CD14-positive monocyte (primary cell): ENCODE results near the gene MYO5C. TPM values are rescaled to one million over a fixed set of nuclear protein-coding genes. Genes with fewer than 3 reads are reported as not detected.

Experiments used
- DNase-seq, 3 donors: peaks; one replicate each; pipeline ENCODE4 v3.0.0-alpha.2; 2011 to 2022
- H2AFZ ChIP-seq: 2 replicates; pipeline ENCODE4 v1.6.0; 2012; ENCODE audit warnings: mild to moderate bottlenecking, low read depth, low read length, inconsistent platforms; ENCODE audit not compliant: insufficient read depth, poor library complexity, severe bottlenecking
- H3K27ac ChIP-seq, 2 donors: 1 replicate in 1 of 2; 2 replicates in 1 of 2; pipeline ENCODE4 v1.5.1; 2012 to 2013; ENCODE audit warnings: low read length in 2 of 2, control low read depth in 1 of 2, inconsistent platforms in 1 of 2, low read depth in 1 of 2, mild to moderate bottlenecking in 1 of 2
- H3K27me3 ChIP-seq, 2 donors: one replicate each; pipeline versions ENCODE4 v1.6.0 to v1.6.1; 2011 to 2013; ENCODE audit warnings: low read length in 2 of 2; ENCODE audit not compliant: control insufficient read depth in 2 of 2, insufficient read depth in 2 of 2
- H3K36me3 ChIP-seq, 2 donors: replicated peaks in 1 of 2; 1 replicate in 1 of 2; 2 replicates in 1 of 2; pipeline versions ENCODE4 v1.5.1 to v1.6.1; 2012 to 2013; ENCODE audit warnings: low read length in 2 of 2, control low read depth in 1 of 2, inconsistent platforms in 1 of 2, mild to moderate bottlenecking in 1 of 2; ENCODE audit not compliant: insufficient read depth in 2 of 2, control insufficient read depth in 1 of 2
- H3K4me1 ChIP-seq, 2 donors: 1 replicate in 1 of 2; 2 replicates in 1 of 2; pipeline versions ENCODE4 v1.5.1 to v1.6.1; 2012 to 2013; ENCODE audit warnings: low read length in 2 of 2, control low read depth in 1 of 2, inconsistent platforms in 1 of 2, mild to moderate bottlenecking in 1 of 2, moderate library complexity in 1 of 2; ENCODE audit not compliant: insufficient read depth in 2 of 2, control insufficient read depth in 1 of 2
- H3K4me2 ChIP-seq: replicated peaks from 2 replicates; pipeline ENCODE3; 2012; ENCODE audit warnings: low read length, moderate library complexity, mild to moderate bottlenecking; ENCODE audit not compliant: poor library complexity, severe bottlenecking; ENCODE audit errors: extremely low read depth
- H3K4me3 ChIP-seq, 3 experiments: fragments of 200-600 bp in 1 of 3; sonication (generic) in 1 of 3; replicated peaks in 1 of 3; 1 replicate in 2 of 3; 2 replicates in 1 of 3; pipeline ENCODE4 v1.5.1; 2011 to 2013; ENCODE audit warnings: low read length in 3 of 3, mild to moderate bottlenecking in 3 of 3, control low read depth in 2 of 3, low read depth in 2 of 3, inconsistent platforms in 1 of 3, moderate library complexity in 1 of 3
- H3K79me2 ChIP-seq: 2 replicates; pipeline ENCODE4 v1.6.0; 2012; ENCODE audit warnings: mild to moderate bottlenecking, control low read depth, inconsistent platforms, low read length, moderate library complexity; ENCODE audit not compliant: insufficient read depth
- H3K9ac ChIP-seq: 2 replicates; pipeline ENCODE4 v1.6.0; 2017; ENCODE audit warnings: low read length, mild to moderate bottlenecking; ENCODE audit not compliant: insufficient read depth, poor library complexity, severe bottlenecking
- H3K9me3 ChIP-seq, 2 donors: replicated peaks in 1 of 2; 1 replicate in 1 of 2; 2 replicates in 1 of 2; pipeline versions ENCODE4 v1.5.1 to v1.6.1; 2012 to 2013; ENCODE audit warnings: low read length in 2 of 2, control low read depth in 1 of 2; ENCODE audit not compliant: control insufficient read depth in 1 of 2, insufficient read depth in 1 of 2
- H4K20me1 ChIP-seq: 2 replicates; pipeline ENCODE4 v1.6.0; 2012; ENCODE audit warnings: mild to moderate bottlenecking, low read length, control low read depth, moderate library complexity; ENCODE audit not compliant: insufficient read depth
- H3K27ac Mint-ChIP-seq, 7 donors: one replicate each; pipeline ENCODE4 v1.8.0; 2020; ENCODE audit warnings: mild to moderate bottlenecking in 7 of 7, mixed read lengths in 7 of 7, moderate library complexity in 6 of 7, inconsistent platforms in 2 of 7
- H3K27me3 Mint-ChIP-seq, 3 donors: one replicate each; pipeline ENCODE4 v1.8.0; 2021 to 2022; ENCODE audit warnings: low read depth in 3 of 3, mild to moderate bottlenecking in 3 of 3, mixed read lengths in 3 of 3, moderate library complexity in 3 of 3, inconsistent platforms in 1 of 3
- H3K36me3 Mint-ChIP-seq, 2 donors: one replicate each; pipeline ENCODE4 v1.8.0; 2020; ENCODE audit warnings: mixed read lengths in 2 of 2, inconsistent platforms in 1 of 2, mild to moderate bottlenecking in 1 of 2
- H3K4me1 Mint-ChIP-seq: one replicate; pipeline ENCODE4 v1.8.0; 2020; ENCODE audit warnings: mild to moderate bottlenecking, mixed read lengths
- H3K4me3 Mint-ChIP-seq, 2 donors: one replicate each; pipeline ENCODE4 v1.8.0; 2020; ENCODE audit warnings: mild to moderate bottlenecking in 2 of 2, mixed read lengths in 2 of 2, moderate library complexity in 1 of 2
- H3K9me3 Mint-ChIP-seq, 7 donors: one replicate each; pipeline ENCODE4 v1.8.0; 2020 to 2022; ENCODE audit warnings: mixed read lengths in 7 of 7, mild to moderate bottlenecking in 6 of 7, moderate library complexity in 6 of 7, inconsistent platforms in 2 of 7
- WGBS: methylation state at CpG from one replicate; pipeline ENCODE4 v1.1.5; 2013; ENCODE audit warnings: missing lambda C conversion rate; ENCODE audit not compliant: insufficient coverage; 5-methylcytosine and 5-hydroxymethylcytosine counted together
- intact Hi-C, 2 donors: fragments of 100-400 bp; cut with micrococcal nuclease; formaldehyde crosslinking; loops; one replicate each; pipeline versions ENCODE4 v1.15.0 to v1.15.1; 2023
- polyA plus RNA-seq, 3 donors: library from polyadenylated mRNA; depleted of rRNA in 1 of 3; unstranded in 2 of 3; stranded (reverse) in 1 of 3; fragments of 300-500 nt in 2 of 3; fragments of >200 nt in 1 of 3; fragmentation: Illumina TruSeq in 2 of 3; gene quantifications; 1 replicate in 2 of 3; 2 replicates in 1 of 3; pipeline ENCODE4 v1.2.3, GENCODE V29; 2012 to 2021
- TF ChIP-seq, protein P1 (sequence below): fragments of 200-600 bp; IDR thresholded peaks from one replicate; pipeline ENCODE4 v1.8.0; 2022; ENCODE audit warnings: antibody characterized with exemption, mild to moderate bottlenecking

The MYO5C gene
- polyA plus RNA-seq, 3 donors, result 0.20 TPM; not detected in 2

DNA sequence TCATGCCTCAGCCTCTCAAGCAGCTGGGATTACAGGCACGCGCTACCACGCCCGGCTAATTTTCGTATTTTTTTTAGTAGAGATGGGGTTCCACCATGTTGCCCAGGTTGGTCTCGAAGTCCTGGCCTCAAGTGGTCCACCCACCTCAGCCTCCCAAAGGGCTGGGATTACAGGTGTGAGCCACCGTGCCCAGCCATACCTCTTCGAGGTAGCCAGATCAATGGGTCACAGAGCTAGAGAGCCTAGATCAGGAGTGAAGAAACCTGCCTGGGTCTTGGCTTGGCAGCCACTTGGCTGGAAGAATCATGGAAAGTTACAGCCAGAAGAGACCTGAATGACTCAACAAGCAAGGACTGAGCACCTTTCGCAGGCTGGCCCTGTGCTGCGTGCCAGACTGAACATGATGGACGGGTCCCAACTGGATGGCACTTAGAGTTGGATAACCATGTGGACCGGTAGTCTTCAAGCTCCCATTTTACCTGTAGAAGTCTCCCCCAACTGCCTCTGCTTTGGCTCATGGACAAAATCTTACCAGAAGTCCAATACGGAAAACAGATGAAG, 134.1 kb downstream of the MYO5C start:
- Histone ChIP-seq H3K9me3 (no peaks in the 10 kb centered on the region), H3K27me3 (no peaks in the 10 kb centered on the region), H3K27ac (no peak overlapping the region), H3K9ac (no peak overlapping the region), H2AFZ (no peak overlapping the region), H3K36me3 (no peaks in the 10 kb centered on the region), H3K4me3 (no peak overlapping the region), H3K4me2 (no peak overlapping the region), H4K20me1 (no peaks in the 10 kb centered on the region), H3K4me1 (no peaks in the 10 kb centered on the region), H3K79me2 (no peaks in the 10 kb centered on the region)
- WGBS, result 98% methylated on average over 4 of the region's 13 CpGs
- intact Hi-C loops, result no loop called here
- H3K27me3 Mint-ChIP-seq, result peaks cover 2 to 4% (median 3%) of the 10 kb centered on the region in 3 donors
- peaks cover 0 to 2% (median 0%) of the 10 kb centered on the region in 7 donors for H3K9me3 Mint-ChIP-seq
- TF ChIP-seq, protein P1, sequence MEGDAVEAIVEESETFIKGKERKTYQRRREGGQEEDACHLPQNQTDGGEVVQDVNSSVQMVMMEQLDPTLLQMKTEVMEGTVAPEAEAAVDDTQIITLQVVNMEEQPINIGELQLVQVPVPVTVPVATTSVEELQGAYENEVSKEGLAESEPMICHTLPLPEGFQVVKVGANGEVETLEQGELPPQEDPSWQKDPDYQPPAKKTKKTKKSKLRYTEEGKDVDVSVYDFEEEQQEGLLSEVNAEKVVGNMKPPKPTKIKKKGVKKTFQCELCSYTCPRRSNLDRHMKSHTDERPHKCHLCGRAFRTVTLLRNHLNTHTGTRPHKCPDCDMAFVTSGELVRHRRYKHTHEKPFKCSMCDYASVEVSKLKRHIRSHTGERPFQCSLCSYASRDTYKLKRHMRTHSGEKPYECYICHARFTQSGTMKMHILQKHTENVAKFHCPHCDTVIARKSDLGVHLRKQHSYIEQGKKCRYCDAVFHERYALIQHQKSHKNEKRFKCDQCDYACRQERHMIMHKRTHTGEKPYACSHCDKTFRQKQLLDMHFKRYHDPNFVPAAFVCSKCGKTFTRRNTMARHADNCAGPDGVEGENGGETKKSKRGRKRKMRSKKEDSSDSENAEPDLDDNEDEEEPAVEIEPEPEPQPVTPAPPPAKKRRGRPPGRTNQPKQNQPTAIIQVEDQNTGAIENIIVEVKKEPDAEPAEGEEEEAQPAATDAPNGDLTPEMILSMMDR, result no peak
- no peak for DNase-seq
- H3K36me3 Mint-ChIP-seq, result peaks cover 0 to 4% of the 10 kb centered on the region in 2 donors
- H3K4me1 Mint-ChIP-seq, result no peaks in the 10 kb centered on the region
- H3K27ac Mint-ChIP-seq, result no peak overlapping the region
- H3K4me3 Mint-ChIP-seq, result no peak overlapping the region

- TF ChIP-seq, protein P1, result no peak
- peaks cover 4% of the 10 kb centered on the region for H3K4me1 Mint-ChIP-seq
- H3K27me3 Mint-ChIP-seq, result peaks cover 0 to 5% (median 2%) of the 10 kb centered on the region in 3 donors
- Histone ChIP-seq H2AFZ (no peak overlapping the region), H3K4me1 (no peaks in the 10 kb centered on the region), H3K4me2 (no peak overlapping the region), H3K9me3 (no peaks in the 10 kb centered on the region), H3K27me3 (no peaks in the 10 kb centered on the region), H3K9ac (no peak overlapping the region), H3K79me2 (no peaks in the 10 kb centered on the region), H4K20me1 (no peaks in the 10 kb centered on the region), H3K4me3 (no peak overlapping the region), H3K36me3 (no peaks in the 10 kb centered on the region), H3K27ac (no peak overlapping the region)
- H3K4me3 Mint-ChIP-seq, result no peak overlapping the region
- 98% methylated on average over 3 of the region's 3 CpGs for WGBS
- no peak for DNase-seq
- no peak overlapping the region for H3K27ac Mint-ChIP-seq
- intact Hi-C loops, result no loop called here
- H3K36me3 Mint-ChIP-seq, result peaks cover 0 to 4% of the 10 kb centered on the region in 2 donors
- H3K9me3 Mint-ChIP-seq, result peaks cover 0 to 2% (median 0%) of the 10 kb centered on the region in 7 donors
Measured at GRCh38 chr15:52159645-52160044, 136.0 kb downstream of the MYO5C start.
